Naive thymus-derived CD4-positive, alpha-beta T cell (primary cell): ENCODE results near the gene MARK2. TPM values are rescaled to one million over a fixed set of nuclear protein-coding genes. Genes with fewer than 3 reads are reported as not detected.

Experiments used
- ATAC-seq: fragments of 150-1000 bp; cut with Tn5 transposase; 2 replicates; pipeline ENCODE4 v1.10.0; 2021; ENCODE audit warnings: mild to moderate bottlenecking, moderate library complexity
- CTCF ChIA-PET: fragments of 350-600 bp; sonication (Branson Sonifier 250); formaldehyde crosslinking; loops from one replicate; lab custom pipeline; 2021; ENCODE audit warnings: antibody characterized with exemption; lab: Charles Lee
- POLR2A ChIA-PET: fragments of 350-600 bp; sonication (Branson Sonifier 250); formaldehyde crosslinking; loops from one replicate; lab custom pipeline; 2021; ENCODE audit warnings: antibody characterized with exemption, inconsistent platforms; lab: Charles Lee
- DNase-seq, 9 donors: peaks; one replicate each; pipeline versions ENCODE4 v3.0.0 to v3.0.0-alpha.2; 2020 to 2022; ENCODE audit warnings: mixed read lengths in 1 of 9
- H3K27ac ChIP-seq: one replicate; pipeline ENCODE4 v1.7.0; 2013; ENCODE audit warnings: mild to moderate bottlenecking, low read depth, low read length, moderate library complexity
- H3K27me3 ChIP-seq, 2 donors: one replicate each; pipeline ENCODE4 v1.7.0; 2013; ENCODE audit warnings: low read length in 2 of 2, mild to moderate bottlenecking in 2 of 2, moderate library complexity in 2 of 2; ENCODE audit not compliant: control insufficient read depth in 2 of 2, insufficient read depth in 2 of 2
- H3K36me3 ChIP-seq, 3 experiments: 1 replicate in 2 of 3; 2 replicates in 1 of 3; pipeline ENCODE4 v1.7.0; 2013; ENCODE audit warnings: low read length in 3 of 3, mild to moderate bottlenecking in 3 of 3, moderate library complexity in 1 of 3; ENCODE audit not compliant: insufficient read depth in 3 of 3, control insufficient read depth in 2 of 3
- H3K4me1 ChIP-seq, 2 donors: one replicate each; pipeline ENCODE4 v1.7.0; 2013; ENCODE audit warnings: low read length in 2 of 2, mild to moderate bottlenecking in 2 of 2, moderate library complexity in 1 of 2; ENCODE audit not compliant: control insufficient read depth in 2 of 2, insufficient read depth in 2 of 2
- H3K4me3 ChIP-seq: 2 replicates; pipeline ENCODE4 v1.7.0; 2013; ENCODE audit warnings: mild to moderate bottlenecking, low read length
- H3K9me3 ChIP-seq, 3 experiments: 1 replicate in 2 of 3; 2 replicates in 1 of 3; pipeline ENCODE4 v1.7.0; 2013; ENCODE audit warnings: low read length in 3 of 3; ENCODE audit not compliant: control insufficient read depth in 2 of 3
- H3K27ac Mint-ChIP-seq, 9 donors: one replicate each; pipeline ENCODE4 v1.8.0; 2020 to 2022; ENCODE audit warnings: mixed read lengths in 9 of 9, mild to moderate bottlenecking in 8 of 9, moderate library complexity in 5 of 9, inconsistent platforms in 2 of 9
- H3K27me3 Mint-ChIP-seq, 5 donors: one replicate each; pipeline ENCODE4 v1.8.0; 2021 to 2022; ENCODE audit warnings: mixed read lengths in 5 of 5, mild to moderate bottlenecking in 1 of 5
- H3K36me3 Mint-ChIP-seq, 5 donors: one replicate each; pipeline ENCODE4 v1.8.0; 2020 to 2022; ENCODE audit warnings: mixed read lengths in 5 of 5, mild to moderate bottlenecking in 3 of 5, inconsistent platforms in 1 of 5
- H3K4me1 Mint-ChIP-seq, 7 donors: one replicate each; pipeline ENCODE4 v1.8.0; 2020 to 2022; ENCODE audit warnings: mixed read lengths in 7 of 7, mild to moderate bottlenecking in 3 of 7, inconsistent platforms in 1 of 7
- H3K4me3 Mint-ChIP-seq, 10 donors: one replicate each; pipeline ENCODE4 v1.8.0; 2020 to 2022; ENCODE audit warnings: mild to moderate bottlenecking in 10 of 10, mixed read lengths in 10 of 10, moderate library complexity in 6 of 10, inconsistent platforms in 2 of 10
- H3K9me3 Mint-ChIP-seq, 11 donors: one replicate each; pipeline ENCODE4 v1.8.0; 2020 to 2022; ENCODE audit warnings: mixed read lengths in 11 of 11, mild to moderate bottlenecking in 4 of 11, inconsistent platforms in 1 of 11, moderate library complexity in 1 of 11
- intact Hi-C, 2 donors: fragments of 100-400 bp; cut with micrococcal nuclease; formaldehyde crosslinking; loops; one replicate each; pipeline ENCODE4 v1.15.1; 2023
- polyA plus RNA-seq, 2 donors: library from polyadenylated mRNA; unstranded; fragments of 300-500 nt; fragmentation: Illumina TruSeq; gene quantifications; one replicate each; pipeline ENCODE4 v1.2.3, GENCODE V29; 2021
- total RNA-seq, 6 experiments: library from RNA in 5 of 6; stranded (reverse) in 5 of 6; gene quantifications; 1 replicate in 5 of 6; 2 replicates in 1 of 6; pipeline ENCODE4 v1.2.3 and lab custom pipeline; 2021 to 2026

MARK2 gene
- total and polyA plus RNA-seq, 7 experiments from 2014 or later, result 29.4 to 69.1 (median 56.8) TPM

GRCh38 chr11:63906087-63906486 is 67.2 kb downstream of the MARK2 start:
- H3K4me1 ChIP-seq, result no peaks in the 10 kb centered on the region
- DNase-seq (no peak), ATAC-seq (no peak)
- intact Hi-C loops, result loop anchor here (1.0 to 5.0 kb wide), 4 partner anchors 37 to 241 kb away; no protein-coding TSS in a partner anchor
- ChIA-PET CTCF (interaction anchor here (1.1 to 3.5 kb wide), 8 partner anchors 15 to 81 kb away, joined by 3 to 35 read pairs (median 4); partner anchors contain the start of gene MARK2), POLR2A (interaction anchor here (0.9 to 1.9 kb wide), 2 partner anchors 66 to 68 kb away, joined by 4 to 13 read pairs; partner anchors contain the start of gene MARK2)
- H3K9me3 ChIP-seq, result no peaks in the 10 kb centered on the region
- peaks cover 40 to 87% (median 41%) of the 10 kb centered on the region in 3 experiments for H3K36me3 ChIP-seq
- H3K4me3 ChIP-seq, result no peak overlapping the region
- peaks cover 0 to 11% (median 7%) of the 10 kb centered on the region in 7 donors for H3K4me1 Mint-ChIP-seq
- no peaks in the 10 kb centered on the region for H3K27me3 Mint-ChIP-seq
- H3K27me3 ChIP-seq, result no peaks in the 10 kb centered on the region
- no peak overlapping the region for H3K27ac ChIP-seq
- H3K9me3 Mint-ChIP-seq, result peaks cover 0 to 2% (median 0%) of the 10 kb centered on the region in 11 donors
- H3K4me3 Mint-ChIP-seq, result no peak overlapping the region
- H3K27ac Mint-ChIP-seq, result peak overlapping the region in 2 of 9 donors; percentile 17 to 44
- H3K36me3 Mint-ChIP-seq, result peaks cover 7 to 45% (median 21%) of the 10 kb centered on the region in 5 donors

DNA sequence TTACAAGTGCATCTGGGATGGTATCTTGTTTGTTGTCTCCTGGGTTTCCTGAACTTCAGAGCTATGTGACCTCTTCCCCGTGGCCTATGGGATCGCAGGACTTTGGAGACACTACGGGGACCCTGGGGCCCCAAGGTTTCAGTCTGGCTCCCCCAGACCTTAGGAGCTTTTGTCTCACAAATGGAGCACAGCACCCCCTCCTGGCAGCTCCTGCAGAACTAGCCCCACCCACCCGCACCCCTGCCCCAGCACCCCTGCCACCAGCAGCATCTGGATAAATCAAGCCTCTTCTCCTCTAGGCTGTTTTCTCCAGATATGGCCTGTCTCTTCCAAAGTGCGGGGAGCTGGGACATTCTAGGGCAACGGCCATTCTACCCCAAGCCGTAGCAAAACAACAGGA is 67.7 kb downstream of the MARK2 start:
- ChIA-PET POLR2A (interaction anchor here (0.9 to 1.9 kb wide), 3 partner anchors 67 to 122 kb away, joined by 3 to 13 read pairs (median 4); partner anchors contain the start of gene MARK2), CTCF (interaction anchor here (0.6 to 3.5 kb wide), 13 partner anchors 15 to 242 kb away, joined by 3 to 35 read pairs (median 4); partner anchors contain the start of gene MARK2)
- H3K27me3 Mint-ChIP-seq, result no peaks in the 10 kb centered on the region
- ATAC-seq (peak; percentile 70), DNase-seq (peak in 7 of 9 donors; percentile 38 to 65 (median 60))
- Histone ChIP-seq H3K9me3 (no peaks in the 10 kb centered on the region), H3K4me3 (no peak overlapping the region), H3K27me3 (no peaks in the 10 kb centered on the region), H3K4me1 (no peaks in the 10 kb centered on the region), H3K27ac (no peak overlapping the region), H3K36me3 (peaks cover 35 to 82% (median 41%) of the 10 kb centered on the region in 3 experiments)
- H3K4me1 Mint-ChIP-seq, result peaks cover 0 to 6% (median 3%) of the 10 kb centered on the region in 7 donors
- peaks cover 4 to 40% (median 17%) of the 10 kb centered on the region in 5 donors for H3K36me3 Mint-ChIP-seq
- intact Hi-C loops, result loop anchor here (1.0 to 5.0 kb wide), 4 partner anchors 38 to 241 kb away; no protein-coding TSS in a partner anchor
- peak overlapping the region in 4 of 9 donors; percentile 17 to 80 (median 61) for H3K27ac Mint-ChIP-seq
- H3K4me3 Mint-ChIP-seq, result no peak overlapping the region
- H3K9me3 Mint-ChIP-seq, result peaks cover 0 to 2% (median 0%) of the 10 kb centered on the region in 11 donors

DNA sequence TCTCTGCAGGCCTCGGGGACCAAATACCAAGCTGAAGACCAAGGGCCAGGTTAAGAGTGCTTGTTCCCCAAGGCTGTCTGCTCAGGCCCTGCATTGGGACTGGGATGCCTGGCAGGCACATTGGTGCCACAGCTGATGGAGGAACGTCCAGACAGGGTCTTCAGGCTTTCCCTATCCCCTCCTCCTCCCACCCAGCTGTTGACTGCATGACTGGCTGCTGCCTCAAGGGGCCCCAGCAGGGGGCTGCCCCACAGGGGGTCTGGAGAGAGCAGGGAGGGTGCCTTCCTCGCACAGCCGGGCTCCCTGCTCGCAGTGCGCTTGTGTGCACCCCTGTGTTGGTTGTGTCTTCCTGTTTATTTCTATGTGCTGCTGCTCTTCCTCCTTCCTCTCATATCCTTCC is 68.2 kb downstream of the MARK2 start:
- Histone ChIP-seq H3K4me1 (no peaks in the 10 kb centered on the region), H3K27ac (no peak overlapping the region), H3K4me3 (no peak overlapping the region), H3K36me3 (peaks cover 30 to 77% (median 38%) of the 10 kb centered on the region in 3 experiments), H3K27me3 (no peaks in the 10 kb centered on the region), H3K9me3 (no peaks in the 10 kb centered on the region)
- CTCF ChIA-PET, result interaction anchor here (0.6 to 3.5 kb wide), 15 partner anchors 11 to 410 kb away, joined by 3 to 35 read pairs (median 4); partner anchors contain the start of genes MARK2 and TRMT112
- H3K4me1 Mint-ChIP-seq, result peaks cover 0 to 6% (median 0%) of the 10 kb centered on the region in 7 donors
- POLR2A ChIA-PET, result interaction anchor here (1.0 to 1.9 kb wide), 2 partner anchors 69 to 123 kb away, joined by 3 to 13 read pairs; no protein-coding TSS in a partner anchor
- H3K36me3 Mint-ChIP-seq, result peaks cover 4 to 35% (median 13%) of the 10 kb centered on the region in 5 donors
- H3K27ac Mint-ChIP-seq, result peak overlapping the region in 2 of 9 donors; percentile 20 to 38
- no peak overlapping the region for H3K4me3 Mint-ChIP-seq
- H3K27me3 Mint-ChIP-seq, result no peaks in the 10 kb centered on the region
- DNase-seq (no peak), ATAC-seq (no peak)
- H3K9me3 Mint-ChIP-seq, result peaks cover 0 to 2% (median 0%) of the 10 kb centered on the region in 11 donors
- intact Hi-C loops, result loop anchor here in 1 of 2 donors (2.0 to 5.0 kb wide), 3 partner anchors 38 to 240 kb away; no protein-coding TSS in a partner anchor

DNA sequence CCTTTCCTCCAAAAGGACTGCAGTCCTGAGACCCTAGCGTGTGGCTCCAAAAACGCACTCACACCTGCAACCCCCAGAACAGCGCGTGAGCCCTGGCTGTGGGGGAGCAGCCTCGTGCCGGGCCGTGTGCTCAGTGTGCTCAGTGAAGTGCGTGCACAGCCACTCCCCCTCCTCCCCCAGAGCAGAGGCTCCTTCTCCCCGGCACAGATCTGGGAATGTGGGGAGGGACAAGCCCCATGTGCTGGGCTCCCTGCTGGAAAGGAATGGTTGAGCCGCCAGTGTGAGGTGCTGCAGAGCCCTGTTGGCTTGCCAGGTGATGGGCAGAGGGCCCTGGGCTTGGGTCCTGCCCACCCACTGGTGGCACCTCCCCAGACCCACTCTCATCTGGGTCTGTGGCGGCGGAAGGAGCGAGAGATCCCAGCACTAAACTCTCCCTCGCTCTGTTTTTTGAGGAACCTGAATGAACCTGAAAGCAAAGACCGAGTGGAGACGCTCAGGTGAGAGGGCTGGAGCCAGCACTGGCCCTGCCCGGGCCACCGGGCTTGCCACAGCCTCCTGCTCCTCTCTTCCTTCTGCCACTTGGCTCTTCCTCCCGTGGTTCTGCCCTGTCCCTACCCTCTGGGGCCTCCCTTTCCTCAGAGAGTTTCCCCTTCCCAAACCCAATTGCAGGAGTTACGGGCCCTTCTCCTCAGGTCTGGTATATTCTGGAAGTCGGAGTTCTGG is 69.1 kb downstream of the MARK2 start:
- peaks cover 4 to 27% (median 13%) of the 10 kb centered on the region in 5 donors for H3K36me3 Mint-ChIP-seq

DNA sequence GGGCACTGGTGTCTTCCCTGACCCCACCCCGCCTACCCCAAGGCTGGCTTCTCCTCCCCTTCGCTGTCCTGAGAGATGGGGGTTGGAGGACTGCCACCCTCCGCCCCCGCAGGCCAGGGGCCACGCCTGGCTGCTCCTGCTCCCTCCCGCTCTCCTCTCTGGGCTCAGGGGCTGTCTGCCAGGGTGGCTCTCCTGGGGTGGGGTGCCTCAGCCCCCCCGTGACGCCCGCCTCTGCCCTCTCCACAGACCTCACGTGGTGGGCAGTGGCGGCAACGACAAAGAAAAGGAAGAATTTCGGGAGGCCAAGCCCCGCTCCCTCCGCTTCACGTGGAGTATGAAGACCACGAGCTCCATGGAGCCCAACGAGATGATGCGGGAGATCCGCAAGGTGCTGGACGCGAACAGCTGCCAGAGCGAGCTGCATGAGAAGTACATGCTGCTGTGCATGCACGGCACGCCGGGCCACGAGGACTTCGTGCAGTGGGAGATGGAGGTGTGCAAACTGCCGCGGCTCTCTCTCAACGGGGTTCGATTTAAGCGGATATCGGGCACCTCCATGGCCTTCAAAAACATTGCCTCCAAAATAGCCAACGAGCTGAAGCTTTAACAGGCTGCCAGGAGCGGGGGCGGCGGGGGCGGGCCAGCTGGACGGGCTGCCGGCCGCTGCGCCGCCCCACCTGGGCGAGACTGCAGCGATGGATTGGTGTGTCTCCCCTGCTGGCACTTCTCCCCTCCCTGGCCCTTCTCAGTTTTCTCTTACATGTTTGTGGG is 69.9 kb downstream of the MARK2 start:
- H3K27ac Mint-ChIP-seq, result no peak overlapping the region
- no peaks in the 10 kb centered on the region for H3K9me3 Mint-ChIP-seq
- H3K9me3 ChIP-seq, result no peaks in the 10 kb centered on the region
- peaks cover 0 to 4% (median 0%) of the 10 kb centered on the region in 7 donors for H3K4me1 Mint-ChIP-seq
- intact Hi-C loops, result loop anchor here in 1 of 2 donors (5.0 kb wide), 1 partner anchor 238 kb away; no protein-coding TSS in a partner anchor
- no peaks in the 10 kb centered on the region for H3K27me3 Mint-ChIP-seq
- H3K4me3 ChIP-seq, result no peak overlapping the region
- ChIA-PET POLR2A (interaction anchor here (1.0 kb wide), 1 partner anchor 70 kb away, joined by 4 read pairs; the partner anchor contains the start of gene MARK2), CTCF (interaction anchor here (2.9 kb wide), 1 partner anchor 72 kb away, joined by 11 read pairs; no protein-coding TSS in a partner anchor)
- DNase-seq (no peak), ATAC-seq (no peak)
- no peaks in the 10 kb centered on the region for H3K27me3 ChIP-seq
- no peak overlapping the region for H3K27ac ChIP-seq
- peaks cover 15 to 59% (median 22%) of the 10 kb centered on the region in 3 experiments for H3K36me3 ChIP-seq
- H3K4me3 Mint-ChIP-seq, result no peak overlapping the region
- peaks cover 4 to 19% (median 5%) of the 10 kb centered on the region in 5 donors for H3K36me3 Mint-ChIP-seq
- H3K4me1 ChIP-seq, result no peaks in the 10 kb centered on the region

More for the DNA sequence above, 69.1 kb downstream of the MARK2 start:
- POLR2A ChIA-PET, result interaction anchor here (1.9 kb wide), 1 partner anchor 70 kb away, joined by 13 read pairs; no protein-coding TSS in a partner anchor
- no peak overlapping the region for H3K4me3 Mint-ChIP-seq
- peaks cover 0 to 4% (median 0%) of the 10 kb centered on the region in 7 donors for H3K4me1 Mint-ChIP-seq
- H3K27ac Mint-ChIP-seq, result no peak overlapping the region
- intact Hi-C loops, result loop anchor here in 1 of 2 donors (2.0 to 5.0 kb wide), 3 partner anchors 37 to 239 kb away; no protein-coding TSS in a partner anchor
- no peak for DNase-seq
- Histone ChIP-seq H3K27me3 (no peaks in the 10 kb centered on the region), H3K27ac (no peak overlapping the region), H3K4me1 (no peaks in the 10 kb centered on the region), H3K4me3 (no peak overlapping the region), H3K9me3 (no peaks in the 10 kb centered on the region), H3K36me3 (peaks cover 23 to 68% (median 30%) of the 10 kb centered on the region in 3 experiments)
- CTCF ChIA-PET, result interaction anchor here (0.7 to 3.5 kb wide), 4 partner anchors 12 to 240 kb away, joined by 3 to 35 read pairs (median 4); partner anchors contain the start of gene MARK2
- H3K27me3 Mint-ChIP-seq, result no peaks in the 10 kb centered on the region
- H3K9me3 Mint-ChIP-seq, result peaks cover 0 to 2% (median 0%) of the 10 kb centered on the region in 11 donors
- no peak for ATAC-seq
